ENCODE results near the gene ZNF665.
"Not testable (repeated sequence)": the region's sequence is repeated elsewhere in the genome, so short reads cannot be mapped to it uniquely, and the experiment has no call there.

Gene ZNF665

GRCh38 chr19:53157626-53158025, 35.5 kb downstream of the ZNF665 start:
- DNase-seq = no peak

GRCh38 chr19:53156850-53157249, 36.3 kb downstream of the ZNF665 start:
- DNase-seq = no peak

- no peak for DNase-seq
These were observed 45.5 kb downstream of the ZNF665 start for GRCh38 chr19:53147645-53148044.

- no peak for DNase-seq
These were observed 52.8 kb downstream of the ZNF665 start for GRCh38 chr19:53140351-53140750.

DNA sequence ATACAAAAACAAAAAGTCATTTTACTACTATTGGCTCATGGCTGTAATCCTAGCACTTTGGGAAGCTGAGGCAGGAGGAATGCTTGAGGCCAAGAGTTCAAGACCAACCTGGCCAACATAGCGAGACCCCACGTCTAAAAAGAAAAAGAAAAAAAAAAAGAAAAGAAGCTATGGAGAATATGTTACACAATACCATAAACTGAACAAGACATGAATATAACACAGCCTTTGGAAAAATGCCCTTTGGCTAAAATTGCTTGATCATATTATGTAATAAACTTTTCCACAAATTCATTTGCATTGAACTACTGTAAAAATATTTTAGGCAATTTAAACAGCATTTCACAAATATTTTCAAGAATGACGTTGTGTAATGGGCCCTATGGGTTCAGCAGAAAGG, 56.7 kb downstream of the ZNF665 start:
- DNase-seq = no peak

- DNase-seq = peak in 2 of 4 experiments; percentile 1 to 6
These were observed 60.8 kb downstream of the ZNF665 start, which contains the start of gene ZNF415 for GRCh38 chr19:53132141-53132991. TSS of gene ZNF415 (minus strand) at chr19:53132910. CDS start at chr19:53122676, 10,234 bp downstream.

DNA sequence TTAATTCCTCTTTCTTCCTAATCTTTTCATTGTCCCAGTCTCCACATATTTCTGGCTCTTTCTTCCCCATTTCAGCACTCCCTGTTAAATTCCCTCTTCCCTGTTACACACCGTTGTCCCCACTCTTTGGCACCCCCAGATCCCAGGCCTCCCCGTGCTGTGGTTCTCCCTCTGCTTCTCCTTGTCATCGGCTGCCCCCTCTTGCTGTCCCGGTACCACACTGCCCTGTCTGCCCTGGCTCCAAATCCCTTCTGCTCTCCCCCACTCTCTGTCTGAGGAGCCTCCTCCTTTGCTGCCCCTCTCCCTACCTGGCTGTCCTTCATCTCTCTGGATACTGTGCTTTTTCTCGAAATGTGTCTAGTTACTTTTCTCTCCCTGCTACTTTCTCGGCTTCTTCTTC, 61.4 kb downstream of the ZNF665 start:
- DNase-seq = no peak

DNA sequence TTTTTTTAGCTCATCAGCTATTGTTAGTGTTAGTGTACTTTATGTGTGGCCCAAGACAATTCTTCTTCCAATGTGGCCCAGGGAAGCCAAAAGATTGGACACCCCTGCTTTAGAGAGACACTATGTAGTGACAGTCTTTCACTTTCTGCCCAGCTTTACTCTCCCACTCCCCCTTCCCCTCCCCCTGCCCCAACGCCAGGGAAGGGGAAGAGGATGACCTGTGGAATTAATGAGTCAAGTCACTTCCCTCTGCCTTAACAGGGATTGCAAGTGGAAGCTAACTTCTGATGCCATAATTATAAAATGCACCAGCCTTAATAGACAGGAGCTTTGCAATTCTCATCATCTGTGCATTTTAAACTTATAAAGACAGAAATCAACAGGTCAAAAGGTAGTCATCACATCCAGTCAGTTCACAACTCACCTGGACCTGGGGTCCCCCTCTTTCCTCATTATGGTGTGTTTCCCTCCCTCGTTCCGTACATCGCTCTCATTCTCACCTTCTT, 62.0 kb downstream of the ZNF665 start:
- DNase-seq = no peak

DNA sequence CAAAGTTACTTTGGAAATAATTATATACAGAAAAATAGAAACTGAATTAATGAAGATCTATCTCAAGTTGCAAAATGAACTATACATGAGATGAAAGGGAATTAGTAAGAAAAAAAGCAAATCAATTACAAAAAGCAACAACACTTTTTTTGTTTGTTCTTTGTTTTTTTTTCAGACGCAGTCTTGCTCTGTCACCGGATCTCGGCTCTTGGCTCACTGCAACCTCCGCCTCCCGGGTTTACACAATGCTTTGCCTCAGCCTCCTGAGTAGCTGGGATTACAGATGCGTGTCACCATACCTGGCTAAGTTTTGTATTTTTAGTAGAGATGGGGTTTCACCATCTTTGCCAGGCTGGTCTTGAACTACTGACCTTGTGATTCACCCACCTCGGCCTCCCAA, 62.7 kb downstream of the ZNF665 start:
- DNase-seq = no peak

GRCh38 chr19:53126733-53127526, 66.2 kb downstream of the ZNF665 start:
- not testable (repeated sequence) for DNase-seq

DNA sequence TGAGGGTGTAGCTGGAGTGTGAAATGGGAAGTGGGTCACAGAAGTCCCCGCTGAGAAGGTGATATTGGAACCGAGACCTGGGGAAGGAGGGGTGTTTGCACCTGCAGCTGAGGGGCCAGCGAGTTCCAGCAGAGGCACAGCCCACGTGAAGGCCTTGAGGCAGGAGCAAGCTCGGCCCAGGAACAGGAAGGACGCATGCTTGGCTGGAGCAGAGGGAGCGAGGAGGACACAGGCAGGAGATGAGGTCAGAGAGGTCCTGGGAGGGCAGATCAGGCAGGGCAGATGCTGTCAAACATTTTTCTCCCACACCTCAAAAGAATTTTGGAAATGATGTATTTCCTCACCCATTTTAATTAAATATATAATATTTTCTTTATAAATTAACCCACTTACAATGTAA, 69.8 kb downstream of the ZNF665 start:
- no peak for DNase-seq
